COLO668 (cell line): ENCODE measurements around the gene TMEM52B.
"Not testable (repeated sequence)": the region's sequence is repeated elsewhere in the genome, so short reads cannot be mapped to it uniquely, and the experiment has no call there.

Source experiments
- DNase-seq: peaks from one replicate; lab custom pipeline; 2025; ENCODE audit not compliant: unreplicated experiment; lab: John Stamatoyannopoulos, UW

The TMEM52B gene

GRCh38 chr12:10211101-10211939 is 32.5 kb downstream of the TMEM52B start:
- DNase-seq, result no peak

- DNase-seq, result peak; percentile 84
Measured at GRCh38 chr12:10211940-10212738, 33.3 kb downstream of the TMEM52B start.

GRCh38 chr12:10212739-10213131 is 33.9 kb downstream of the TMEM52B start, which contains the start of gene GABARAPL1:
TSS of gene GABARAPL1 (plus strand) at chr12:10212877. CDS start at chr12:10213130, 253 bp downstream.
- peak; percentile 54 for DNase-seq

- DNase-seq, result peak; percentile 44
Measured at GRCh38 chr12:10213168-10214135, 34.6 kb downstream of the TMEM52B start.

GRCh38 chr12:10214136-10214894 is 35.5 kb downstream of the TMEM52B start:
- no peak for DNase-seq

GRCh38 chr12:10214895-10215267 is 36.0 kb downstream of the TMEM52B start:
- DNase-seq, result no peak

GRCh38 chr12:10215436-10215835 is 36.6 kb downstream of the TMEM52B start:
- no peak for DNase-seq

- not testable (repeated sequence) for DNase-seq
Measured at GRCh38 chr12:10215946-10216345, 37.1 kb downstream of the TMEM52B start.

- no peak for DNase-seq
Measured at GRCh38 chr12:10218021-10218420, 39.2 kb downstream of the TMEM52B start.

- DNase-seq, result no peak
Measured at GRCh38 chr12:10220398-10221077, 41.7 kb downstream of the TMEM52B start.

GRCh38 chr12:10221846-10222245 is 43.0 kb downstream of the TMEM52B start:
- DNase-seq, result no peak

- DNase-seq, result no peak
Measured at GRCh38 chr12:10223208-10223607, 44.4 kb downstream of the TMEM52B start.

- not testable (repeated sequence) for DNase-seq
Measured at GRCh38 chr12:10225426-10225825, 46.6 kb downstream of the TMEM52B start.

- DNase-seq, result no peak
Measured at GRCh38 chr12:10226086-10226485, 47.3 kb downstream of the TMEM52B start.

- DNase-seq, result no peak
Measured at GRCh38 chr12:10226731-10227130, 47.9 kb downstream of the TMEM52B start.

- no peak for DNase-seq
Measured at GRCh38 chr12:10227648-10228047, 48.8 kb downstream of the TMEM52B start.

GRCh38 chr12:10234562-10234961 is 55.7 kb downstream of the TMEM52B start:
- DNase-seq, result no peak

- peak; percentile 21 for DNase-seq
Measured at GRCh38 chr12:10235761-10236631, 57.2 kb downstream of the TMEM52B start.

- DNase-seq, result no peak
Measured at GRCh38 chr12:10236720-10237119, 57.9 kb downstream of the TMEM52B start.
